NCI-H1417 treated with DMSO at 0.1 percent for 48 hours (cell line): ENCODE measurements around the gene NPTX2.
"Not testable (repeated sequence)": the region's sequence is repeated elsewhere in the genome, so short reads cannot be mapped to it uniquely, and the experiment has no call there.

Source experiments
- DNase-seq: peaks from one replicate; lab custom pipeline; 2025; lab: John Stamatoyannopoulos, UW

The NPTX2 gene, protein sequence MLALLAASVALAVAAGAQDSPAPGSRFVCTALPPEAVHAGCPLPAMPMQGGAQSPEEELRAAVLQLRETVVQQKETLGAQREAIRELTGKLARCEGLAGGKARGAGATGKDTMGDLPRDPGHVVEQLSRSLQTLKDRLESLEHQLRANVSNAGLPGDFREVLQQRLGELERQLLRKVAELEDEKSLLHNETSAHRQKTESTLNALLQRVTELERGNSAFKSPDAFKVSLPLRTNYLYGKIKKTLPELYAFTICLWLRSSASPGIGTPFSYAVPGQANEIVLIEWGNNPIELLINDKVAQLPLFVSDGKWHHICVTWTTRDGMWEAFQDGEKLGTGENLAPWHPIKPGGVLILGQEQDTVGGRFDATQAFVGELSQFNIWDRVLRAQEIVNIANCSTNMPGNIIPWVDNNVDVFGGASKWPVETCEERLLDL

GRCh38 chr7:98617051-98617959 lies at the start of gene NPTX2:
Gene NPTX2, plus strand, starts transcription at chr7:98617285. Its CDS starts 177 bp downstream, at chr7:98617462.
- DNase-seq, result no peak

GRCh38 chr7:98567991-98568390 lies 49.1 kb upstream of the NPTX2 start:
- no peak for DNase-seq

DNA sequence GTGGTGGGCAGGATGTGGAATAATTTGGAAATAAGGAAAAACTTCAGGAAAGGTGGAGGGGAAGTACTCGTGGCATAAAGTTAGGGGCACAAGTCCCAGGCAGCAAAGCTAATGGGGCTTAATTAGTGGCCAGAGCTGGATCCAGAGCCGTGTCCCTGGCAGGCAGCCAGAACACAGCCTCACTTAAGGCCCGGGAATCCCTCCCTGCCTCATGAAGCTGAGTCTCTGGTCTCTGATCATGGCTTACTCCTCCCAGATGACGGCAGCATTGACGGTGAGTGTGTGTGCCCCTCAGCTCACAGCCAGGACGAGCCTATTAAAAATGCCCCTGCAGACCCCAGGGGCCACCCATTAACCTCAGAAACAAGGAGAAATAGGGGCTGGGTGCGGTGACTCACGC lies 48.2 kb upstream of the NPTX2 start:
- DNase-seq, result no peak

DNA sequence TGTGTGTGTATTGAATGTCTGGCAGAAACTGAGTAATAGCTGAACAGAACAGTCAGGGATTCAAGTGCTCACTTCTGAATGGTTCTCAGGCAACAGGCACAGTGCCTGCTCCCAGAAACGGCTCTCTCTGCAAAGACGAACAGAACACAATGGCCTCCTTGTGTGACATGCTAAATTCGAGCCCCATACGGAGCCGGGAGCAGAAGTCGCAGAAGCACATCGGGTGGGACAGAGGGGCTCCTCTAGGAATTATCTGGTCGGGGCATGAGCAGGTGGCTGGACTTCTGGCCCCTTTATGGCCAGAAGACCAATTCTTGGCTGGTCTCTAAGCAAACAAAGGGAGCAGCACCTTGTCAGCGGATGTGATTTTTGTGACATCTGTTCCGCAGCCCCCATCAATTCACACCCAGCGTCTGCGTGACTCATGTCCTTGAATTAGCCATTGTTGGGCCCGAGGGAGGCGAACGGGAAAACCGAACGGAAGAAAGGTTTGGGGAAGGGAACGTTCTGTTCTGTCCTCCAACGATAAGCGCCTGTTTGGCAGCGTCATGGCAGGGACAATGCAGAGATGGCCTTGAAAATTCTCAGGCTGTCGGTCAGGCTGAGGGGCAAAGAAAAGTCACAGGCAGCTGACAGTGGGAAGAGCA lies 47.3 kb upstream of the NPTX2 start:
- no peak for DNase-seq

- no peak for DNase-seq
These were observed 46.1 kb upstream of the NPTX2 start for GRCh38 chr7:98571006-98571405.

DNA sequence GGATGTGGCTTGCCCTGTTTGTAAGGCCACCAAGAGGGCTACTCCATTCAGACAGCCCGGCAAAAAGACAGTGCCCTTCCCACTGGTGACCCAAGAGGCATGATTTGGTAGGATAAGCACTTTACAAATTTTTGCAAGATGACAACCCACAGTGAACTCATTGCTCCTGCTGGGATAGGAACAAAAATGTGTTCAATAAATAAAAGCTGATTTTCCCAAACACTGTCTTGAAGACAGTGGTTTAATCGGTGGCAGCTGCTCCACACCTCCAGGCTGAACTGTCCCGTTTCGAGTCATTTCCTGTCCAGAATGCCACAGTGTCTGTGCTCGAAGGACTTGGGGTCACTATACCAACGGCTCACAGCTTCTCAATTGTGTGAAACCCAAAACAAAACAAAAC lies 45.1 kb upstream of the NPTX2 start:
- no peak for DNase-seq

- DNase-seq, result not testable (repeated sequence)
These were observed 44.4 kb upstream of the NPTX2 start for GRCh38 chr7:98572716-98573115.

GRCh38 chr7:98573816-98574215 lies 43.3 kb upstream of the NPTX2 start:
- no peak for DNase-seq

GRCh38 chr7:98575878-98576277 lies 41.2 kb upstream of the NPTX2 start:
- no peak for DNase-seq

DNA sequence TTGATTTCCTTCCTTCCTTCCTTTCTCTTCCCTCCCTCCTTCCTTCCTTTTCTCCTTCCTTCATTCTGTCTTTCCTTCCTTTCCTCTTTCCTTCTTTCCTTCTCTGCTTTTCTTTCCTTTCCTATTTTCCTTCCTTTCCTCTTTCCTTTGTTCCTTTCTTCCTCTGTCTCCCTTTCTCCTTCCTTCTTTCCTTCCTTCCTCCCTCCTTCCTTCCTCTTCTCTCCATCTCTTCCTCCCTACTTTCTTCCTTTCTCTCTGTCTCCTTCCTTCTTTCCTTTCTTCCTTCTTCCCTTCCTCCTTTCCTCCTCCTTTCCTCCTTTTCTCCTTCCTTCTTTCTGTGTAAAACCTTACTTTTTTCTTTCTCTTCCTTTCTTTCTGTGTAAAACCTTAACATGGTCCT lies 32.3 kb upstream of the NPTX2 start:
- DNase-seq, result no peak

DNA sequence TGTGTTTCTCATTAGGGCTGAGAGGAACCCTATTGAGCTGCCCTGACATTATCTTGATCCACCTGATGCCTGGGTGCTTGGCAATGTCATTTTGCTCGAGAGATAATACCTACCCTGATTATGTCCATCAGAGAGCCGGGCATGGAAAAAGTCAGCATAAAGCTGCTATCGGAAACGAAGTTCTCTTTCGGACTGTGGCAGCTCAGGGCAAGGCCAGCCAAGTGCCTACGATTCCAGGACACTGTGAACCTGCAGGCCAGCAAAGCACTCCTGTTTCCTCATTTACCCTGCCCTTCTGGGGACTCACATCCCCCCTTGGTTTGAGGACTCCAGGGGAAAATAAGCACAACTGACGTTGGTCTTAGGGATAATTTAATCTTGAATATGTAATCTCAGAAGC lies 25.2 kb upstream of the NPTX2 start:
- DNase-seq, result no peak

- DNase-seq, result no peak
These were observed 22.7 kb upstream of the NPTX2 start for GRCh38 chr7:98594348-98594747.

GRCh38 chr7:98594787-98595186 lies 22.3 kb upstream of the NPTX2 start:
- DNase-seq, result no peak

GRCh38 chr7:98598846-98599615 lies 18.1 kb upstream of the NPTX2 start:
- no peak for DNase-seq

DNA sequence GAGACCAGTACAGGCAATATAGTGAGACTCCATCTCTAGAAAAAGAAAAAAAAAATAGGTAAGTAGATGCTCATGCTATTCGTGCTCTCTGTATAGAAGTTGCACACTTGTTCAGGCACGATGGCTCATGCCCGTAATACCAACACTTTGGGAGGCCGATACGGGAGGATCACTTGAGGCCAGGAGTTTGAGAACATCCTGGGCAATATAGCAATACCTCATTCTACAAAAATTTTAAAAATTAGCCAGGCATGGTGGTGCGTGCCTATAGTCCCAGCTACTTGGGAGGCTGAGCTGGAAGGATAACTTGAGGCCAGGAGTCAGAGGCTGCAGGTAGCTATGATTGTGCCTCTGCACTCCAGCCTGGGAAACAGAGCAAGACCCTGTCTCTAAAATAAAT lies 17.2 kb upstream of the NPTX2 start:
- no peak for DNase-seq

- no peak for DNase-seq
These were observed 14.2 kb upstream of the NPTX2 start for GRCh38 chr7:98602755-98603398.

DNA sequence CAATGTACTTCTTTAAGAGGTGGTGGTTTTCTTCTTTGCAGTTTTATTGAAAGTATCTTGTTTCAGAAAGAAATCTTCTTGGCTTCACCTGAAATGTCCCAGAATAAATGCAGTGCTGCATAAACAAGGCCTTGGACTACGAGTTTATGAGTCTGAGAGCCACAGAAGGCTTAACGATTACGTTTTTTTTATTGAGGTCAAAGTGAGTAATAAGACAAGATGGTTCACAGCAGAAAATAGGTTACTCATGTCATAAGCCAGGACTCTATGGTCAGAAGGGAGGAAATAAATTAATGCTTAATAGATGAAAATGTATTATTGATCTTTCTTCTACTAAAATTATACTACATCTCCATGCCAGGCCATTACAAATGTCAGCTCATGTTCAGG lies 13.7 kb upstream of the NPTX2 start:
- DNase-seq, result no peak

- no peak for DNase-seq
These were observed 3.3 kb upstream of the NPTX2 start for GRCh38 chr7:98613601-98614425.

DNA sequence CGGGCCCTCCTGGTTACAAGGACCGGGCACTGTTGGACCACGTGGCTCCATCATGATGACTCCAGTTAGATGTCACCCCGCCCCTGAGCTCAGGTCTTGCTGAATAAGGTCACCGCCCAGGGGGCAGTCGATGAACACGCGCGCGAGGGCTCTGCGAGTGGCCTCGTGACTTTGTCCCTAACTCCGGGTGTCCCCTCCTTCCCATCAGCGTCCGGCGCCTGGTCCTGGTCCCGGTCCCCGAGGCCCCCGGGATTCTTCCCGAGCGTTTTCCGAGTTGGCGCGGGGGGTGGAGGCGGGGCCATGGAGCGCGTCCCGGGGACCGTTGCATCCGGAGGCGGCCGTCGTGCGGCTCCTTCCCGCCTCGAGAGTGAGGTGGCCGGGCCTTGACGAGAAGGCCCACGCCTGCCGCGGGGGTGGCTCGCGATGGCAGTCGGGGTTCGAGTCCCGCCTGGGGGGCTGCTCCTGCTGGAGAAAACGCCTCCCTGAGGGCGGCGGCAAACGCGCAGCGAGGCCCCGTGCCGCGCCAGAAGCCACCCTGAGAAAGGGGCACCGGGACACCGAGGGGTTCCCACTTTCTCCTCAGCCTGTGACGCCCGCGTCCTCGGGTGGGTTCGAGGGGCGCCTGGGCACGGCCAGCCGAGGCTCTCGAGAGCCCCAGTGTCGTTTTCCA lies 569 bp upstream of the NPTX2 start:
- no peak for DNase-seq

DNA sequence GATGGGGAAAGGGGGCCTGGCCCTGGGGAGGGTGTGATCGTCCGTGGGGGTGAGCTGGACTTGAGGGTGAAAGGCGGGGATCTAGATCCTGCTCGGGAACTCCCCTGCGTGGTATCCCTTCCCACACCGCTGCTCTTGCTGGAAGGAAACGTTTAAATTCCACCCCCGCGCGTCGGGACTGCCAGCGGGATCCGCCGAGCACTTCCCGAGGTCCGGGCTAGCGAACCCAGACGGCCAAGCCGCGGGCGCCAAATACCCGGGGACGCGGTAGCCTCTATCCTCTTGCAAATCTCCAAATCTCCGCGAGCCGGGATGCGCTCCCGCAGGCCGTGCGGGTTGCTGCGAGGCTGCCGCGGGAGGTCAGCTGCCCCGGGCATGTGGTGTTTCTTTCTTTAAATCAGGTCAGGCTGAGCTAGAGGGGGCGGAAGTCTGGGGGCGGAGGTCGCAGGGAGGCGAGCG lies 904 bp downstream of the NPTX2 start:
- DNase-seq, result no peak
